OCI-LY1 (cell line): Measurements from ENCODE around the gene RGS17.

Experiments used
- CTCF ChIP-seq: fragments of 200-600 bp; sonication (generic), shearing (Covaris generic); IDR thresholded peaks from 2 replicates; pipeline ENCODE4 v1.5.1; 2017; ENCODE audit warnings: mild to moderate bottlenecking, antibody characterized with exemption, low read length, moderate library complexity, mixed read lengths
- EZH2 ChIP-seq: fragments of 200-600 bp; sonication (generic), shearing (Covaris generic); IDR thresholded peaks from 2 replicates; pipeline ENCODE4 v1.8.0; 2017; ENCODE audit warnings: borderline replicate concordance, mixed run types, mild to moderate bottlenecking, antibody characterized with exemption, low read length, moderate library complexity, mixed read lengths

- TF ChIP-seq CTCF (no peak), EZH2 (no peak)
Observed at GRCh38 chr6:153028286-153028685, 102.8 kb downstream of the RGS17 start.
